Measurements from ENCODE around the gene DAPP1. TPM values are rescaled to one million over a fixed set of nuclear protein-coding genes. Genes with fewer than 3 reads are reported as not detected.

Gene DAPP1
- total and polyA plus RNA-seq, 8 donors = 1.5 to 11.9 (median 3.2) TPM

- no peak overlapping the region for H3K27ac ChIP-seq
- H3K4me3 ChIP-seq = no peak overlapping the region
- H3K9me3 ChIP-seq = no peaks in the 10 kb centered on the region
- peaks cover 0 to 33% of the 10 kb centered on the region in 2 donors for H3K4me1 ChIP-seq
- ATAC-seq (no peak), DNase-seq (no peak)
- no peaks in the 10 kb centered on the region for H3K27me3 ChIP-seq
- no peak for TF ChIP-seq CTCF (IDR thresholded peaks at IDR 0.05)
- intact Hi-C loops (cut with DNase I) = no loop called here
- H3K36me3 ChIP-seq = peaks cover 0 to 5% of the 10 kb centered on the region in 2 donors
These were observed 26.8 kb downstream of the DAPP1 start for GRCh38 chr4:99843413-99843812.

- no peak for TF ChIP-seq CTCF (IDR thresholded peaks at IDR 0.05)
- Histone ChIP-seq H3K27ac (no peak overlapping the region), H3K4me3 (no peak overlapping the region), H3K4me1 (peaks cover 0 to 33% of the 10 kb centered on the region in 2 donors), H3K9me3 (no peaks in the 10 kb centered on the region), H3K27me3 (no peaks in the 10 kb centered on the region), H3K36me3 (peaks cover 0 to 5% of the 10 kb centered on the region in 2 donors)
- no peak for DNase-seq
- no peak for ATAC-seq
- intact Hi-C loops (cut with DNase I) = no loop called here
These were observed 27.4 kb downstream of the DAPP1 start for GRCh38 chr4:99844048-99844447.

DNA sequence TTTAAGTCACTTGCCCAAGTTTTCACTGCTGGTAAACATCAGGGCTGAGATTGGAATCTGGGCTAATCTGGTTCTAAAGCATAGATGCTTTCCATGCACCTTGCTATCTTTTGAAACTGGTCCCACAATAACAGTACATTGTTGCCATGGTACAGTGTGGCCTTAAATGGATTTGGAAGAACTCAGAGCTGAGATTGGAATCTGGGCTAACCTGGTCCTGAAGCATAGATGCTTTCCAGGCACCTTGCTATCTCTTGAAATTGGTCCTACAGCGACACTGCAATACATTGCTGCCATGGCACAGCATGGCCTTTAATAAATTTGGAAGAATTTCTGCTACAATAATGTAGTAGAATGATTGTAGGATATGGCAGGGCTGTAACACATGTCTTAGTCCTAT lies 28.6 kb downstream of the DAPP1 start:
- H3K36me3 ChIP-seq = peaks cover 0 to 5% of the 10 kb centered on the region in 2 donors
- H3K4me1 ChIP-seq = peaks cover 0 to 33% of the 10 kb centered on the region in 2 donors
- H3K9me3 ChIP-seq = no peaks in the 10 kb centered on the region
- no peak overlapping the region for H3K4me3 ChIP-seq
- no peaks in the 10 kb centered on the region for H3K27me3 ChIP-seq
- no peak for TF ChIP-seq CTCF (IDR thresholded peaks at IDR 0.05)
- peak overlapping the region in 1 of 2 donors; percentile 61 for H3K27ac ChIP-seq
- intact Hi-C loops (cut with DNase I) = no loop called here
- no peak for ATAC-seq
- DNase-seq = no peak

DNA sequence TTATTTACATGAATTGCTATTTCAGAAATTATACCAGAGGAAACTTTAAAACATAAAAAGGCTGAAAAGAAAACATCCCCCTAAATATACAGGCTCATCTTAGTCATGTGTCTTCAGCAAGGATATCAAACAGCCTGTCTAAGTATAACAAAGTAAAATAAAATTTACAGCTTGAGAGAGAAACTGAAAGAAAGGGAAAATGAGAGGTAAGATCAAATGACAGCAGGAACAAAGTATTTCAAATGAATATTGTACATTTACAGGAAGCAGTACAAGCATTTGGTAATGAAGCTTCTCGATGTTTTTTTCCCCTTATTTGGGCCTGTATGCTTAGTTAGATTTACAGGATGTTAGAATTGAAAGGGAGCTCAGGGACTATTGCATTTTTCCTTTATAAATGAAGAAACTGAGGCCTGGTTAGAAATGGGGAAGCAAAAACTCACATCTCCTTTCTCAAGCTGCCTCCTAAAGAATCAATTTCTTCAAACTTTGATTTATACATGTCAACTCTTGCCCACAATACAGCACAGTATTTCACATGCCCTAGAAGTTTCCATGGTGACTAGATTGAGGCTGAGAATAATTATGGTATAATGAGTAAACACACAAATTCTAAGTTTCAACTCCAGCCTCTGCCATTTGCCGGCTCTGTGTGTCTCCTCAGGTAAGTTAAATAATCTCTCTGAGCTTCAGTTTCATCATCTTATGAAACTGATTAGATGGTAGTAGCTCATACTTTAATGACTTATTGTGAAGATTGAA lies 29.3 kb downstream of the DAPP1 start:
- no peak for TF ChIP-seq CTCF (IDR thresholded peaks at IDR 0.05)
- Histone ChIP-seq H3K27ac (peak overlapping the region in 1 of 2 donors; percentile 61), H3K4me3 (no peak overlapping the region), H3K4me1 (peaks cover 0 to 36% of the 10 kb centered on the region in 2 donors), H3K27me3 (no peaks in the 10 kb centered on the region), H3K9me3 (no peaks in the 10 kb centered on the region), H3K36me3 (no peaks in the 10 kb centered on the region)
- intact Hi-C loops (cut with DNase I) = no loop called here
- no peak for DNase-seq
- no peak for ATAC-seq

DNA sequence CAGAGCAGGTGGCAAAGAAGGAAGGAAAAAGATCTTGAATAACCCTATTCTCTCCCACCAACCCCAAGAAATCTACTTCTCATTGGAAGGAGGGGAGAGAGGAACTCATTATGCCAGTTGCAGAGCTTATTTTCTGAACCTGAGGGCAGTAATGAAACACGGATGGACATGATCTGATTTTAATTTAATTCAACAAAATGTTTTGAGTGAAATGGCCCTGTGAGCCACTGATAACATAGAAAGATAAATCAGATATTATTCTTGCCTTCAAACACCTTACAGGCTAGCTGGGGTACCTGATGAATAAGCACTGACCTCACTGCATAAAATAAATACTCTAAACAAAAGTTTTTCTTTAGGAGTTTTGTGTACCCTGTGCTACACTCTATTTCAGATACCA lies 30.3 kb downstream of the DAPP1 start:
- H3K36me3 ChIP-seq = no peaks in the 10 kb centered on the region
- H3K4me1 ChIP-seq = peaks cover 0 to 44% of the 10 kb centered on the region in 2 donors
- no peak overlapping the region for H3K4me3 ChIP-seq
- ATAC-seq (no peak), DNase-seq (no peak)
- H3K9me3 ChIP-seq = no peaks in the 10 kb centered on the region
- TF ChIP-seq CTCF (IDR thresholded peaks at IDR 0.05) = no peak
- peak overlapping the region in 1 of 2 donors; percentile 61 for H3K27ac ChIP-seq
- H3K27me3 ChIP-seq = no peaks in the 10 kb centered on the region
- intact Hi-C loops (cut with DNase I) = no loop called here

All from left lung (tissue), 10 donors.